NCI-H526 (cell line): ENCODE data around the gene GMEB1.
A peak's percentile ranks its signal among the peaks of the same experiment; 100 is the strongest.

ENCODE experiments used
- DNase-seq, 2 experiments: peaks; one replicate each; lab custom pipeline; 2025; lab: John Stamatoyannopoulos, UW

GMEB1 gene

GRCh38 chr1:28751315-28752060 is 82.9 kb downstream of the GMEB1 start:
- DNase-seq = no peak

- no peak for DNase-seq
Observed at GRCh38 chr1:28755701-28756100, 87.1 kb downstream of the GMEB1 start.

- DNase-seq = peak in 1 of 2 experiments; percentile 10
Observed at GRCh38 chr1:28756846-28757245, 88.3 kb downstream of the GMEB1 start.

- DNase-seq = no peak
Observed at GRCh38 chr1:28758420-28758819, 89.8 kb downstream of the GMEB1 start.

GRCh38 chr1:28759257-28759656 is 90.7 kb downstream of the GMEB1 start:
- no peak for DNase-seq

- no peak for DNase-seq
Observed at GRCh38 chr1:28761189-28761588, 92.6 kb downstream of the GMEB1 start.

- no peak for DNase-seq
Observed at GRCh38 chr1:28766532-28767183, 98.1 kb downstream of the GMEB1 start.
